ENCODE results near the gene INHBC.

Gene INHBC

DNA sequence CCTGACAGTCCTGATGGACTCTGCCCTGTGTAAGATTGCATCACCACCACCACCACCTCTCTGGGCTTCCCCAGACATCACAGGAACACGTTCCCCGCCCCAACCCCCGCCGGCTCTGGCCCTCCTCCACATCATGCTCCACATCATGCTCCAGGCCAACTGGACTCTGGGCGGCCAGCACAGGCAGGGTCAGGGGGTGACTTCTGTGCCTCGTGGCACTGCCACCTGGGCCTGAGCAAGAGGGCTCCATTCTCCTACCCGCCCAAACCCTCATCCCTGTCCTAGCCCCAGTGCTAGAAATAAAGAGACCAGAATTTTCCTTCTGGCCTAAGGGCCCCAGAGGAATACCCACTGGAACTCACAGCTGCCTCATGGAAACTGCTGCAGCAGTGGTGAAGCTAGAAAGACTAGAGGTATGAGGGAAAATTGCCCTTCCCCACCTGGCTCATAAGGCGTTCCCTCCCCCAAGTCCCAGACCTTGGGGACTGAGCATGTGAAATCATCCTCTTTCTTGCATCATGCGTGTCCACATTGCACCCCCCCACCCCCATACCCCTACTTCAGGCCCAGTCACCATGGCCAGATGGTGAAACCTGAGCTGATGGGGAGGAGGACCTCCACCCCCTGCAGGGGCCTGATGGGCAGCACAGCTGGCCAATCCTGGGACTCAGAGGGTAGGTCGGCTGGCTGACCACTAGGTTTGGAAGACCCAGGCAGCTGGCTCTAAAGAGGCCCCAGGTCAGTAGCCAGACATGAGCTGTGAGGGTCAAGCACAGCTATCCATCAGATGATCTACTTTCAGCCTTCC is 20.2 kb downstream of the INHBC start, which contains the start of gene INHBE:
Gene INHBE, plus strand, starts transcription at position 742 of the 808 bp plus-strand sequence. CDS start 230 bp downstream, outside the sequence.
- DNase-seq (ENCODE audit: low spot score): no peak

DNA sequence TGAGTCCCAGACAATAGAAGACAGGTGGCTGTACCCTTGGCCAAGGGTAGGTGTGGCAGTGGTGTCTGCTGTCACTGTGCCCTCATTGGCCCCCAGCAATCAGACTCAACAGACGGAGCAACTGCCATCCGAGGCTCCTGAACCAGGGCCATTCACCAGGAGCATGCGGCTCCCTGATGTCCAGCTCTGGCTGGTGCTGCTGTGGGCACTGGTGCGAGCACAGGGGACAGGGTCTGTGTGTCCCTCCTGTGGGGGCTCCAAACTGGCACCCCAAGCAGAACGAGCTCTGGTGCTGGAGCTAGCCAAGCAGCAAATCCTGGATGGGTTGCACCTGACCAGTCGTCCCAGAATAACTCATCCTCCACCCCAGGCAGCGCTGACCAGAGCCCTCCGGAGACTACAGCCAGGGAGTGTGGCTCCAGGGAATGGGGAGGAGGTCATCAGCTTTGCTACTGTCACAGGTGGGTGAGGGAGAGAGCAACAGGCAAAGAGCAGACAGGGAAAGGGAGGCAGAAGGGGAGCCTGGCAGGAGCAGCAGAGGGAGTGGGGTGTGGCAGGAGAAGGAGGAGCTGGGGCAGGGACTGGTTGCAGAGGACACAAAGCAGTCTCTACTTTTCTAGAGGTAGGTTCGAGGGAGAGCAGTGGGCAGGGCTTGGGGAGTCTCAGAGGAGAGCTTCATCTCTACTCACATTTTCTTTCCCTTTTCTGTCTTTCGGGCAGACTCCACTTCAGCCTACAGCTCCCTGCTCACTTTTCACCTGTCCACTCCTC is 21.0 kb downstream of the INHBC start:
- DNase-seq (ENCODE audit: low spot score): no peak

DNA sequence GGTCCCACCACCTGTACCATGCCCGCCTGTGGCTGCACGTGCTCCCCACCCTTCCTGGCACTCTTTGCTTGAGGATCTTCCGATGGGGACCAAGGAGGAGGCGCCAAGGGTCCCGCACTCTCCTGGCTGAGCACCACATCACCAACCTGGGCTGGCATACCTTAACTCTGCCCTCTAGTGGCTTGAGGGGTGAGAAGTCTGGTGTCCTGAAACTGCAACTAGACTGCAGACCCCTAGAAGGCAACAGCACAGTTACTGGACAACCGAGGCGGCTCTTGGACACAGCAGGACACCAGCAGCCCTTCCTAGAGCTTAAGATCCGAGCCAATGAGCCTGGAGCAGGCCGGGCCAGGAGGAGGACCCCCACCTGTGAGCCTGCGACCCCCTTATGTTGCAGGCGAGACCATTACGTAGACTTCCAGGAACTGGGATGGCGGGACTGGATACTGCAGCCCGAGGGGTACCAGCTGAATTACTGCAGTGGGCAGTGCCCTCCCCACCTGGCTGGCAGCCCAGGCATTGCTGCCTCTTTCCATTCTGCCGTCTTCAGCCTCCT is 21.6 kb downstream of the INHBC start:
- DNase-seq (ENCODE audit: low spot score): peak; percentile 52

- DNase-seq (ENCODE audit: low spot score): no peak
Observed at GRCh38 chr12:57456737-57457490, 22.3 kb downstream of the INHBC start.

- no peak for DNase-seq (ENCODE audit: low spot score)
Observed at GRCh38 chr12:57458665-57459054, 24.1 kb downstream of the INHBC start.

- peak; percentile 91 for DNase-seq (ENCODE audit: low spot score)
Observed at GRCh38 chr12:57459055-57459749, 24.6 kb downstream of the INHBC start.

DNA sequence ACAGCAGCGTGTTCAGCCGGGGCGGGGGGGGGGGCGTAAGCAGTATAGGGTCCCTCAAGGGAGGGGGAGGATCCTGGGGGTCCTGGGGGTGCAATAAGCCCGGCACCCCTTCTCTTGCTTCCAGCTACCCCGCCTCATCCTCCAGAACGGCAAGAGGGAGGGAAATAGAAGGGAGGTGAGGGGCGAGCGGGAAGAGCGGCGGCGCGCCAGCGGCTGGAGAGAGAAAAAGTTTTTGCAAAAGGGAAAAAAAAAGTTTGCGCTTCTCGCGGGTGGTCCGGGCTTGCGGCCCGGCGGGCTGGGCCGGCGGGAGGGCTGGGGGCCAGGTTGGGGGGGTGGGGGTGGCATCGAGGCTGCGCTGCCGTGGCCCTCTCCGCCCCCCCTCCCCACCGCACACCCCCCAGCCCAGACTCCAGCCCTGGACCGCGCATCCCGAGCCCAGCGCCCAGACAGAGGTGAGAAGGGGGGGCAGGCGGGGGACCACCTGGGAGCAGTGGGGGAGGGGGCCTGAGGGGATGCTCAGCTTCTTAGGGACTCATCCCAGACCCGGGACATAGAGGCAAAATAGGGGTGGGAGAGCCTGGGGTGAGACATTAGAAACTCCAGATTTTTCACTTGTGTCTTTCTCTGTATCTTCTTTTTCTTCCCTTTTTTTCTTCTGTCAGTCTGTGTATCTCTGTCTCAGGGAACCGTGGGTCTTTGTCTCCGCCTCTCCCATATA is 25.3 kb downstream of the INHBC start, which contains the start of gene GLI1:
Gene GLI1, plus strand, starts transcription at position 36 of the 718 bp plus-strand sequence. CDS start 3,907 bp downstream, outside the sequence.
- no peak for DNase-seq (ENCODE audit: low spot score)

- no peak for DNase-seq (ENCODE audit: low spot score)
Observed at GRCh38 chr12:57460468-57460784, 25.8 kb downstream of the INHBC start.

- DNase-seq (ENCODE audit: low spot score): no peak
Observed at GRCh38 chr12:57460841-57461275, 26.3 kb downstream of the INHBC start.

- DNase-seq (ENCODE audit: low spot score): no peak
Observed at GRCh38 chr12:57461276-57461916, 26.8 kb downstream of the INHBC start.

- no peak for DNase-seq (ENCODE audit: low spot score)
Observed at GRCh38 chr12:57461917-57462250, 27.3 kb downstream of the INHBC start.

DNA sequence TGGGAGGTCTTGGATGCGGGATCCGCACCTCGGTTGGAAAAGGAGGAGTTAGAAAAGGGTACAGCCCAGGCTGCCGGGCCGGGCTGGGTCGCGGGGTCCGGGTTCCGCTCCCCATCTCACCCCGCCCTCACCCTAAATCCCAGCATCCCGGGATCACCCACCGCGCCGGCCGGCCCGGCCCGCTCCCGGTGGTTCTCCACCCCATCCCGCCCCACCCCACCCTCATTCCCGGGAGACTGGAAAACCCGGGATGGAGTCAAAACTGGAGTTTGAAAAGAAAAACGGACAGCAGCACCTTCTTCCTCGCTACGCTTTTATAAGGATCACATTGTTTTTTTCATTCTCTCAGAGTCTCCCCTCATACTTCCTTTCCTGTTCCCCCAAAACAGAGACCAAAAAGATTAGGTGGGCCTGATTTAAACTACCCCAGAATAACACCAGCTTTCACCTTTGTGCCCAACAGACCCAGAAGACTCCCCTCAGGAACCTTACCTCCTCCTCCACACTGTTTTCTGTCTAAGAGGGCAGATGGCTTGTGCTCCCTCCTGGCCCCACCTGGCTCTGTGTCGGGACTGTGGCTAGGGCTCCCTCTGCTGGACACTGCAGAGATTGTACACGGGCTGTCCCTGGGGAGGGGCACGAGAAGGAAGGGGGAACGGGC is 27.8 kb downstream of the INHBC start:
- DNase-seq (ENCODE audit: low spot score): peak; percentile 87

DNA sequence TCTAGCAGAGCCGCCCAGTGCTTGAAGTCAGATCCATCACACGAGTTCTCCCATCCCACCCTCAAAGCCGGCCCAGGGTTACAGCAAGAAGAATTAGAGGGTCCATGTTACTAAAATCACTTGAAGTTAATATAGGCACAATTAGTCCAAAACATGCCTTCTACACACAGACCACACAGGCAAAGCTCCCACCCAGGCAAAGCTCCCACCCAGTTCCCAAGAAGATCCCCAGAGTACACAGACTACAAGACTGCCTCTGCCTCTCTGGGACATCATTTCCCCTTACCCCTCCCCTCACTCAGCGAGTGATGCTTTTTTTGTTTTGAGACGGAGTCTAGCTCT is 28.3 kb downstream of the INHBC start:
- no peak for DNase-seq (ENCODE audit: low spot score)

DNA sequence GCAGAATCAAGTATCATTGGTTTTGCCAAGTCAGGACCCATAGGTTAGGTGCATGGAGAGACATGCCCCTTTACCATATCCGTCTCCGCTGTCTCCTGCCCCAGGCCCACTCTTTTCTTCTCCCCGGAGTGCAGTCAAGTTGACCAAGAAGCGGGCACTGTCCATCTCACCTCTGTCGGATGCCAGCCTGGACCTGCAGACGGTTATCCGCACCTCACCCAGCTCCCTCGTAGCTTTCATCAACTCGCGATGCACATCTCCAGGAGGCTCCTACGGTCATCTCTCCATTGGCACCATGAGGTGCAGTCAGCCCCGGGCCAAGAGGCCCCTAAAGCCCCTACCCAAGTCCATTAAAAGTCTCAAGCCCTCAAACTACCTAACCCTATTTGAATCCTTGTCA is 30.0 kb downstream of the INHBC start:
- no peak for DNase-seq (ENCODE audit: low spot score)

GRCh38 chr12:57465030-57465746 is 30.6 kb downstream of the INHBC start:
- DNase-seq (ENCODE audit: low spot score): no peak

- DNase-seq (ENCODE audit: low spot score): no peak
Observed at GRCh38 chr12:57465747-57466505, 31.3 kb downstream of the INHBC start.

DNA sequence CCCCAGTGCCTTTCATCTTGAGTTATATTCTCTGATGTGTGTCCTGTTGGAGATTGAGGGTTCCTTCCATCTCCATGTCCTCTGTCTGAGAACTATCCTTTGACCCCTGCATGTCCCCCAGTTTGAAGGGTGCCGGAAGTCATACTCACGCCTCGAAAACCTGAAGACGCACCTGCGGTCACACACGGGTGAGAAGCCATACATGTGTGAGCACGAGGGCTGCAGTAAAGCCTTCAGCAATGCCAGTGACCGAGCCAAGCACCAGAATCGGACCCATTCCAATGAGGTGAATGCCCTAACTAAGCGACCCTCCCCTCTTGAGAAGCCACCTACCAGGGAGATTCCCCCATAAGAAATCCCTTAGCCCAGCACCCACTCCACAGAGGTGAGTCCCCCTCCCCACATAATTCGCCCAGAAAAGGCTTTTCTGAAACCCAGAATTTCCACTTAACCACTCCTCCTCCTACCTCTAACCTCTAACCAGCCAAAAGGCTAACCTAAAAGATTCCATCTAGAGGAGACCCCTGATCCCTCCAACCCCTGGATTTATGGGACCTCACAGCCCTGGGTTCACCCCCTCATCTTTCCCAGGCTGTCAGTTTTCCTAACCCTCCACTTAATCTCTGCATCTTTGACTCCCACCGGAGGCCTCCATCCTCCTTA is 32.8 kb downstream of the INHBC start:
- DNase-seq (ENCODE audit: low spot score): no peak

GRCh38 chr12:57467915-57468314 is 33.3 kb downstream of the INHBC start:
- no peak for DNase-seq (ENCODE audit: low spot score)

Data from CD4-positive, alpha-beta T cell treated with Interleukin-6 at 100 ng/mL for 8 hours (primary cell).